ENCODE measurements around the gene DDR2.
"Not testable (repeated sequence)": the region's sequence is repeated elsewhere in the genome, so short reads cannot be mapped to it uniquely, and the experiment has no call there.

Gene DDR2

DNA sequence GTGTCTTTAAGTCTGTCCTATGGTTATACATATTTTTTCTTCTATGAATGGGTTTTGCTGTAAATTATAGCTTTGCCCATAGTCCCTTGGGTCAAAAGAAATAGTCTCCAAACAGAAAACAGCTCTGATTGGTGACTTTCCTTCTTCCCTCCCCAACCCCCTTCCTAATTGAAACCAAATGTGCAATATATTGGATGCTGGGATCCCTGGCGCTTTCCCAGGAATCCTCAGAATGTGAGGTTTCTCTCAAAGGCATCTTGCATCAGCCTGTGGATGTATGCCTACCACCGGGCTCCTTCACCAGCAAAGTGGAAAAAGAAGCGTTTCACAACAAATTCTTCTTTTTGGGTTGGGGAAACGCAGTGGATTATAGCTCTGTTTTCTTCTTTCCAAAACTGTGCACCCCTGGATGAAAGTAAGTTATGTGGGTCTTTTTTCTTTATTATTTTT, at the start of gene DDR2:
Gene DDR2, plus strand, starts transcription at position 248 of the 450 bp plus-strand sequence. CDS start 86,600 bp downstream, outside the sequence.
- DNase-seq: no peak

- DNase-seq: not testable (repeated sequence)
These were observed 49.4 kb upstream of the DDR2 start for GRCh38 chr1:162582901-162583300.

- not testable (repeated sequence) for DNase-seq
These were observed 47.2 kb upstream of the DDR2 start for GRCh38 chr1:162585101-162585500.

DNA sequence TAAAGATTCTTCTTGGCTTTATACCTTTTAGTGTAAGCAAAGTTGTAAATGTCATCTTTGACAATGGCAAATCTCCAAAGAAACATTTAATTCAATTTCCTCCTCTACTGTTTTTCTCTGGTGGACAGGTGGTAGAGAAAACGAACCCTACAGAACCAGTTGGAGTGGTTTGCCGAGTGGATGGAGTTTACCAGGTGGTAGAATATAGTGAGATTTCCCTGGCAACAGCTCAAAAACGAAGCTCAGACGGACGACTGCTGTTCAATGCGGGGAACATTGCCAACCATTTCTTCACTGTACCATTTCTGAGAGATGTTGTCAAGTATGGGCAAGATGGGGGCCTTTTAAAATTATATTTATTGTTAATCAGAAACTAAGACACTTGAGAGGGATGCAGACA, 44.9 kb upstream of the DDR2 start:
- DNase-seq: no peak

DNA sequence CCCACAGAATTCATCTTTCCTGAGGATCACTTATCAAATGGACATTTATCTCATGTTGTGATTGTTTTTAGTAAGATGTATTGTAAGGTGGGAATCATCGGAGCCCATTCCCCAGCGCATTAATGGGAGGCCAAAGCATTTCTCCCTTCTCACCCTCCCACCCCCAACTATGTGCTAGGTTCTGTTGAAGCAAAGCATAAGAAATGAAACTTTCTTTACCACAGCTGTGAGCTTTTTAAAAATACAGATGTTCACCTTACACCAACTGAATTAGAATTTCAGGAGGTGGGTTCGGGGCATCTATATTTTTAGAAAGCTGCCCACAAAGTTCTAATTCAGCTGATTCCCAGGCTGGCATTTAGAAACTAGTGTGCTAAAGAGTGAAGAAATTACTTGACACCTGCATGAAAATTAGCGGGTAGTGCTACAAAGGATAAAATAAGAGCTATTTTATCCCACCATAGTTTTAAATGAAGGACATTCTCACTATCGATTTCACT, 44.5 kb upstream of the DDR2 start:
- DNase-seq: no peak

DNA sequence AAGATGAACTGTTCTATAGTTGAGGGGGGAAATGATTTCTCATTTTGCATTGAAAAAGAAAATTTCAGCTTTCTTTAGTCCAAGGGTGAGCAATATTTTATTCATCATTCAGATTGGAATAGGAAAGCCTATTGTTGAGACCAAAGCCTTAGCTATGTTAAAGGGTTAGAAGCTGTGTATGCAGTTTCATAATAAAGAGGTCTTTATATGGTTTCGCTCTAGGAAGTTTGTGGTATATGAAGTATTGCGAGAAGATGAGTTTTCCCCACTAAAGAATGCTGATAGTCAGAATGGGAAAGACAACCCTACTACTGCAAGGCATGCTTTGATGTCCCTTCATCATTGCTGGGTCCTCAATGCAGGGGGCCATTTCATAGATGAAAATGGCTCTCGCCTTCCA, 42.2 kb upstream of the DDR2 start:
- no peak for DNase-seq

DNA sequence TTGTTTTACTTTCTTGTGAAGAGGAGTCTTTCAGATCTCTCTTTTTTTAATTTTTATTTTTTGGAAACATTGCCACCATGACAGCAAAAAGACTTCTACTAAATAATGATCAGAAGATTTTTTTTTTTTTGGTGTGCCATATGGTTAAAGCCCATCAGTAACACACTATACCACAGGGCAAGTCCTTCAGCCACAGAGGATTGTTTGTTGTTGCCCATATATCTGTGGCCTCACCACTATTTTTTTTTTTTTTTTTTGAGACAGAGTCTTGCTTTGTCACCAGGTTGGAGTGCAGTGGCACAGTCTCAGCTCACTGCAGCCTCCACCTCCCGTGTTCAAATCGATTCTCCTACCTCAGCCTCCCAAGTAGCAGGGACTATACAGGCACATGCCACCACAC, 41.6 kb upstream of the DDR2 start:
- DNase-seq: no peak

- DNase-seq: no peak
These were observed 35.6 kb upstream of the DDR2 start for GRCh38 chr1:162596514-162597170.

GRCh38 chr1:162599451-162599850, 32.8 kb upstream of the DDR2 start:
- DNase-seq: no peak

DNA sequence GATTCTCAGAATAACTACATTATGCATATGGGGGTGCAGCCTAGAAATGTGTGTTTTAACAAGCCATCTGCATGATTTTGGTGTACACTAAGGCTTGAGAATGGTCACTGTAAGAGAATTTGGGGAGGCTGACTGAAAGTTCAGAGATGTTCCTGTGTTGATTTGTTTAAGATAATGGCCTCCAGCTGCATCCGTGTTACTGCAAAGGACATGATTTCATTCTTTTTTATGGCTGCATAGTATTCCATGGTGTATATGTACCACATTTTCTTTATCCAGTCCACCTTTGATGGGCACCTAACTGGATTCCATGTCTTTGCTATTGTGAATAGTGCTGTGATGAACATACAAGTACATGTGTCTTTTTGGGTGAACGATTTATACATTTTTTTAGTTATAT, 29.1 kb upstream of the DDR2 start:
- not testable (repeated sequence) for DNase-seq

DNA sequence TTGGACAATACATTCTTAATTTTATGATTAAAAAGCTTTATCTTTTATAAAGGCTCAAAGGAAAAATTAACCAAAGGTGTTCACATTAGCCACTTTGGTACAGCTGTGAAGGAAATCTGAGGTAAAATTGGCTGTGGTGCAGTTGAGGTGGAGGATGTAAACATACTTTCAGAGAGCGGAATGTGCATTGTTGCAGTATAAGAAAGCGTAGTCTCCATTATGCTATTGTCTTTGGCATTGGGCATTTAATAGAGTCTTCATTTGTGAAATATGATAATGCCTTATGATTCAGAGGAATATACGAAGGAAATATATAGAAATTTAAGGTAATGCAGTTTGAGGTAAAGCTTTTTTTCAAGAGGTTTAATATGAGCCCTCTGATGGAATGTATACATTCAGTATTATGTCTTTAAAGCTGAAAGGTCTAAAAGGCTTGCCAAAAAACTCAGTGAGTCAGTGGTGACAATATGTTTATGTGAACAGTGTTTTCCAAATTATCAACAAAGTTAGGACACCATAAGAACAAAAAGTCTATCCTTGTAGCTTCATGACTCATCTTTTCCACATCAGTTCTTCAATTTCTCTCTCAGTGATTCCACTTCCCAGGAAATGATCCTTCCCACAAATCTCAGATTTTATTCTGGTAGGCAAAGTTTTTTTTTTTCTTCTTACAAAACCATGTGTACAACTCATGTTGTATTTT, 26.9 kb upstream of the DDR2 start:
- DNase-seq: no peak

- DNase-seq: no peak
These were observed 23.0 kb upstream of the DDR2 start for GRCh38 chr1:162609306-162609705.

DNA sequence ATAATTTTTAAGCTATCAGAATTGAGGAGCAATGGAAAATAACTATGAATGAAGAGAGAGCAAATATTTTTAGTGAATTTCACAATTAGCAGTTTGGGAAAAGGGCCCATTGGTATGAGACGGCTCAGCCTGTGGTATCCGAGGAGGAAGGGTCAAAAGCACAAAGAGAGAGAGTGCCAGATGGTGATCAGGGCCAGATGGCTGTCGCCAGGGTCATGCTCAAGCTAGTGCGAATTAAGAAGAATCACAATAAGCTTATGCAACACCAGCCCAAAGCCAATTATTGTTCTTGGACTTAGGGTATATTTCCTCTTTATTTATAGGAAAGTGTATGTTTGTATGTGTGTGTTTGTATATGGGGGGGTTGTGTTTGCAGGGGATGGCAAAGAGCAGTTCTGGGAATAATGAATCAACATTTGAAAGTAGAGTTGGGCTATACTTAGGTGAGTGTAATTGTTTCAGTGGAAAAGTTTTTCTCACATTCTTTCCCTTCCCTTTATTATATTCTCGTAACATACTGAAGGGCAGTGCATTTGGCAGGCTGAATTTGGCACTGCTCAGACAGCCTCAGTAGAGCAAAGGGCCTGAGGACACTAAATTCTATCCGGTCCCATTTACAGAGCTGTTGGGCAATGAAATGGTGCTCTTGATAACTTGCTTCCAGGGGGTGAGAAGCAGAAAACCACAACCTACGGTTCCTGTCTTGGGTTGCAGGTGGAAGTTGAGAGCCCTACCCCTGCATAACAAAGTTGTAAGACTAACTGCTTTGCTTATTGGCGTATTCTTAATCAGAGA, 19.5 kb upstream of the DDR2 start:
- DNase-seq: no peak

GRCh38 chr1:162616848-162617247, 15.4 kb upstream of the DDR2 start:
- DNase-seq: no peak

DNA sequence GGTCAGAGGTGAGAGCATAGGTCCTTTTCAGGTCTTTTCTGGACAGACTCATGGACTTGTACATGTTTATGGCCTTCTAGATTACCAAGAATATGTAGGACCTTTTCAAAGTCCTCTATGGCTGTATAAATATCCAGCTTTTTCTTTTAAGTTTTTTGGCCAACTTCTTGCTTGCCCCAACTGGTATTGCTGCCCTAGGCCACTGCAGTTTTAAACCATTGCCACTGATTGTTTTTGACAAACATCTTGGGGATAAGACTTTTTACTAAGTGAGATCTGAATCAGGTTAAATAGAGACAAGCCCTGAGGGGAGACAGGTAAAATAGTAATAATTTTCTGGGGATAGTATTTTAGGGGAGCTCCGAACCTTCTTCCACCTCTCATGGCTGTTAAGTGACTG, 14.8 kb upstream of the DDR2 start:
- DNase-seq: no peak

DNA sequence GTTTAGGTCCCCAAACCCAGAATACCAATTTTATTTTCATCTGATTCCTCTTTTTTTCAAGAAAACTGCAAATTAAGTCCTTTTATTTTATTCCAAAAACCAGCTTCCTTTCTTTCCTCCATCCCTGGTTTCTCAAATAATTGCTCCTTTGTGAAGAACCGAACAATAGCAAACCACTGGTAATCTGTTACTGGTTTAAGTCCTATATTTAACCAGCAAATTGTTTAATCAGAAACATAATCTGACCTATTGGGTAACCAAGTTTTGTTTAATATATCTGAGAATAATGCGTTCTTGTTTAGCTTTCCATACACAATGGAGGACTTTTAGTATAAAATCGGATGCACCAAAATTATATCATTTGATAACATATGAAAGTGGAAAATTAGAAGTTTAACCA, 13.2 kb upstream of the DDR2 start:
- DNase-seq: no peak

DNA sequence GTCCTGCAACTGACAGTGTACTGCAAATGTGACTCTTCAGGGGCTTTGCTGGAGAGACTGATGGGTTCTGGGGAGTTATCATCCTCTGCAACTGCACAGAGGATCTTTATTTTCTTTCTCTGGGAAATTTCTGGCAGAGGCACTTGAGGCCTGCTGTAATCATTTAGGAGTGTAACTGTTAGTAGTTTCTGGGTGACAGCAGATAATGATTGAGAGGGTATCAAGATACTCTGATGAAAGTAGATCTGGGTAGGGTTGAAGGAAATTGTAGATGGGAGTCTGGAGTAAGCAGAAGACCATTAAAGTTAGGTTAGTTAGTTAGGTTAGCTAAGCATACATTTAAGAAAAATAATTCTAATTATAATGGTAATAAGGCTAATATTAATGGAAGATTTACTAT, 11.0 kb upstream of the DDR2 start:
- DNase-seq: no peak

DNA sequence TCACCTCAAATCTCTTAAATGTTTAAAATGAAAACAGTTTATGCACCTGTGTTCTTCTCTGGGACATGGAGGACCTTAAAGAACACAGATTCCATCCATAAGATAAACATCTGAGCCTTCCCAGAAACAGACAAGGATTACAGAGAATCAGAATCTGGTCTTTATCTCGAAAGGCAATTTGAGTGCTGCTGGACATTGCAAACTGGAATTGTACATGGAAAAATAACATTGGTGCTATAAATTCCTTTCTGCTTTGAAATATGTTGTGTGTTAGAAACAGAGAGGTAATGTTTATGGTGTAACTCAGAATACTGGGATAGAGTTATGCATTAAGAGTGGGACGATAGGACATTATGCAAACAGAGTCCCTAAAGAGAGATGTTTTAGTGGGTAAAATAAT, 6.6 kb upstream of the DDR2 start:
- DNase-seq: no peak

GRCh38 chr1:162626094-162626493, 6.2 kb upstream of the DDR2 start:
- no peak for DNase-seq

DNA sequence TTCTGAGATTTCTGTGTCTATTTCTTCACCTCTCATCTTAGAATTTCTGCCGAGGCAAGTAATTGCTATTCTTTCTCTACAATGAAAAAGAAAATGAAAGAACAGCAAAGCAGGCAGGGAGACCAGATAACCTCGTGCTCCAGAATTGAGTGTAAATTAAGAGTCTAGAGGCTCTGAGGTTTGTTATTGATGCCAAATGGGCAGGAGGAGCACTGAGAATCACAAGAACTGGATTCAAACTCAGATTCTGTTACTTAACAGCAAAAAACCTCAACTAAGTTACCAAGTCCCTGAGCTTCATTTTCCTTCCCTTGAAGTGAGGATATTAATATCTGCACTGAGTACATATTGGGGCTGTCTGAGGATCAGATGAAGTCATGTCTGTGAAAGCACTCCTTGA, 5.5 kb upstream of the DDR2 start:
- no peak for DNase-seq

DNA sequence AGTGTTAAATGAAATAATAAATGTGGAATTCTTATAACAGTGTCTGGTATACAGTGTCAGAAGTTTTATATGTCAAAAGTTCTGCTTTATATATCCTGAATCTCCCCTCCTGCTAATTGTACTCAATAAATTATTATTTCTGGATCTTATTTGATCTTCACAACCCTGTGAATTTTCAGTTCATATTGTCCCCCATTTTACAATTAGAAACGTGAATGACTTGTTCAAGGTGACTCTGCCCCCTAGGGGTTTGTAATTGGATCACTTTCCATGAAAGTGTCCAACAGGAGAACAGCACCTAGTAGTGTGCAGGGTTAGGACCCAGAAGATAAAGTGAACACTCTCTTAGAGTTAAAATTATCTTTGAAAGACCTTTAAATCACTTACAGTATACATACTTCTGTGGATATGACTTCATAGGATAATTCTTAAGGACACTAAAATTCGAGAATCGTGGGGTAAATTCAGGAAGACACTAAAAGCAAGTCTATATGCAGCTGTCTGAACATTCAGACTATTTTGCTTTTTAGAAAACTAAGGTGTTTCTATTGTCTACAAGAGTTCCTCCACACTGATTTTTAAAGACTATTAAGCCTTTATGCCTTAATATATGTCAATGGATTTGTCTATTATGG, 4.5 kb upstream of the DDR2 start:
- no peak for DNase-seq

DNA sequence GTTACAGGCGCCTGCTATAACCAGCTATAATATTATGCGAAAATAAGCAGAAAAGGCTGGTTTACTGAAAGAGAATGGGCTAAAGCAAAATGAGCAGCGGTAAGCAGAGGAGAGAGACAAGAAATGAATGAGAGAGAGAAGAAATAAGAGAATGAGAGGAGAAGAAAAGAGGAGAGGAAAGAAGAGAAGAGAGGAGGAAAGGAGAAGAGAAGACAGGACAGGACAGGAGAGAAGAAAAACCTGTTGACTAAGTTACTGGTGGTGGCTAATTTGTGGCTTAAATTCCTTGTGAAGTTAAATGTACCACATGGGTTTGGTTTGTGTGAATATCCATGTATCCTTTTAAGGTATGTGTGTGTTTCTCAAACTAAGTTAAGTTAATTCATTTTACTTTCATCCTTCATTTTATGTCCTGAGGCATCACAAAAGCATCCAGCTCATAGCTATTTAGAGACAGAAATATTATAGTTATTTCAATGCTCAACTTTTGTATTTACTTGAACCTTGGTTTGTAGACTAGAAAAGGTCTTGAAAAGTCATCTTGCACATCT, 3.1 kb upstream of the DDR2 start:
- DNase-seq: no peak

DNA sequence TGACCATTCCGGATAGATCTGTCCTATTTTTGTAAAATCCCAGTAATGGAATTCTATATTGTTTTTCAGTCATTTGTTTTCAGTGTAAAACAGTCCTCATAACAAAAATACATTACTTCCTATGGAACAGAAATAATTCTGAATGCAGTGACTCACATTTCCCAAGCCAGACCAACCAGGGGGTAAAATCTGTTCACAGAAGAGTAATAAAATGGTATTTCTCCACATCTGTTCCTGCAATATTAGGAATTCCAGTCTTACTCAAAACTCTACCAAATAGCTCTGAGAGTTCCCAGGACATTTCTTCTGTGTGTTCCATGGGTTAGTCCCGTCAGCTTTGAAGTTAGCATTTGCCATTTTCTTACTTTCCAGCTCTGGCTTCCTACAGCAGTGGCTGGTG, 2.6 kb upstream of the DDR2 start:
- no peak for DNase-seq
